Endothelial cell of umbilical vein (primary cell): ENCODE data around the gene ELAVL1.

Source experiments
- EZH2 ChIP-seq: IDR thresholded peaks from 2 replicates; pipeline ENCODE4 v1.6.1; 2012; ENCODE audit warnings: borderline replicate concordance, low read depth, mild to moderate bottlenecking, moderate library complexity, low read length, inconsistent platforms; ENCODE audit not compliant: severe bottlenecking
- MAX ChIP-seq: IDR thresholded peaks from 2 replicates; pipeline ENCODE4 v1.6.1; 2011; ENCODE audit not compliant: insufficient read depth, insufficient read length

- TF ChIP-seq MAX (no peak), EZH2 (no peak)
Measured at GRCh38 chr19:7995810-7996158, 9.7 kb downstream of the ELAVL1 start.
